Measurements from ENCODE around the gene AK5.

The AK5 gene

DNA sequence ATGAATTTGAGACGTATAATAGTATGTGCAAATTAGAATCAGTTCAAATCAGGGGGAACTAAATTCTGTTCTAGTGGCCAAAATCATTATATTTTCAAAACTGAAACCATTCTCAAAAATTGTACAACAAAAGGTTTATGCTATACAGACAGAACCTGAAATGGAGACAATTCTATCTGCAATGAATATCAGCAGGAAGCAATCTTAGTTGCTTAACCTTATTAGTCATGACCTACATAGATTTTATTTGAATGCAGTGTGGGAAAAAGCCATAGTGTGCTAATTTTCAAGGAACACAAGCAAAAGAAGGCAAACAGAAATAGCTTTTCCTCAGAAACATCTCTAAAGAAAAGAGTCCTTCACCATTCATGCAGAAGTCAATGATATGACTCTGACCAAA, 6.5 kb downstream of the AK5 start:
- TF ChIP-seq, protein P1, sequence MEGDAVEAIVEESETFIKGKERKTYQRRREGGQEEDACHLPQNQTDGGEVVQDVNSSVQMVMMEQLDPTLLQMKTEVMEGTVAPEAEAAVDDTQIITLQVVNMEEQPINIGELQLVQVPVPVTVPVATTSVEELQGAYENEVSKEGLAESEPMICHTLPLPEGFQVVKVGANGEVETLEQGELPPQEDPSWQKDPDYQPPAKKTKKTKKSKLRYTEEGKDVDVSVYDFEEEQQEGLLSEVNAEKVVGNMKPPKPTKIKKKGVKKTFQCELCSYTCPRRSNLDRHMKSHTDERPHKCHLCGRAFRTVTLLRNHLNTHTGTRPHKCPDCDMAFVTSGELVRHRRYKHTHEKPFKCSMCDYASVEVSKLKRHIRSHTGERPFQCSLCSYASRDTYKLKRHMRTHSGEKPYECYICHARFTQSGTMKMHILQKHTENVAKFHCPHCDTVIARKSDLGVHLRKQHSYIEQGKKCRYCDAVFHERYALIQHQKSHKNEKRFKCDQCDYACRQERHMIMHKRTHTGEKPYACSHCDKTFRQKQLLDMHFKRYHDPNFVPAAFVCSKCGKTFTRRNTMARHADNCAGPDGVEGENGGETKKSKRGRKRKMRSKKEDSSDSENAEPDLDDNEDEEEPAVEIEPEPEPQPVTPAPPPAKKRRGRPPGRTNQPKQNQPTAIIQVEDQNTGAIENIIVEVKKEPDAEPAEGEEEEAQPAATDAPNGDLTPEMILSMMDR (IDR thresholded peaks at IDR 0.05; ENCODE audit: low read depth, low read length), result no peak
- H3K27me3 ChIP-seq (ENCODE audit: insufficient read depth, low read depth, severe bottlenecking), result no peaks in the 10 kb centered on the region
- no peaks in the 10 kb centered on the region for H3K36me3 ChIP-seq
- no peak for DNase-seq
- H3K9me3 ChIP-seq (ENCODE audit: severe bottlenecking), result no peaks in the 10 kb centered on the region
- no peak overlapping the region for H3K27ac ChIP-seq
- no peak overlapping the region for H3K4me3 ChIP-seq (ENCODE audit: low read depth, low read length)

- no peak overlapping the region for H3K27ac ChIP-seq
- DNase-seq, result no peak
- no peaks in the 10 kb centered on the region for H3K27me3 ChIP-seq (ENCODE audit: insufficient read depth, low read depth, severe bottlenecking)
- H3K4me3 ChIP-seq (ENCODE audit: low read depth, low read length), result no peak overlapping the region
- TF ChIP-seq, protein P1 (IDR thresholded peaks at IDR 0.05; ENCODE audit: low read depth, low read length), result no peak
- H3K36me3 ChIP-seq, result no peaks in the 10 kb centered on the region
- no peaks in the 10 kb centered on the region for H3K9me3 ChIP-seq (ENCODE audit: severe bottlenecking)
These were observed 8.8 kb downstream of the AK5 start for GRCh38 chr1:77290576-77290975.

DNA sequence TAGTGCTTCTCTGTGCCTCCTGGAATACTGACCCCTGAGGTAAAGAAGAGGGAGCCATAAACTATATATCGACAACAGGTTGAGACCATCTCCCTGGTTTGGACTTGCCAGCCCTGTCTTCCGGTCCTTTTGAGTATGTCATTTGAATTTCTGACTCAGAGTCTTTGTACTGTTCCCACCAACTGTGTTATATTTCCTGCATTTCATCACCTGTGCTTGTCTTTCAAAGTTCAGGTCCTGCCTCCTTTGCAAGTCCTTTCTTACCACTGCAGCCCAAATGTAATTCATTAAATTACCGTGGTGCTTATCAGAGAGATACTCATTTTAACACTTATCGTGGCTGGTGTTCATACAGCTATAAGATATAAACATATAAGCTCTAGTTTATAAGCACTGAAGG, 10.7 kb downstream of the AK5 start:
- Histone ChIP-seq H3K9me3 (ENCODE audit: severe bottlenecking) (no peaks in the 10 kb centered on the region), H3K27ac (no peak overlapping the region), H3K4me3 (ENCODE audit: low read depth, low read length) (no peak overlapping the region), H3K27me3 (ENCODE audit: insufficient read depth, low read depth, severe bottlenecking) (no peaks in the 10 kb centered on the region), H3K36me3 (no peaks in the 10 kb centered on the region)
- TF ChIP-seq, protein P1 (IDR thresholded peaks at IDR 0.05; ENCODE audit: low read depth, low read length), result no peak
- DNase-seq, result no peak

- no peak for DNase-seq
- Histone ChIP-seq H3K27me3 (ENCODE audit: insufficient read depth, low read depth, severe bottlenecking) (no peaks in the 10 kb centered on the region), H3K27ac (no peak overlapping the region), H3K9me3 (ENCODE audit: severe bottlenecking) (no peaks in the 10 kb centered on the region), H3K36me3 (no peaks in the 10 kb centered on the region), H3K4me3 (ENCODE audit: low read depth, low read length) (no peak overlapping the region)
- TF ChIP-seq, protein P1 (IDR thresholded peaks at IDR 0.05; ENCODE audit: low read depth, low read length), result no peak
These were observed 18.7 kb downstream of the AK5 start for GRCh38 chr1:77300566-77300965.

- Histone ChIP-seq H3K4me3 (ENCODE audit: low read depth, low read length) (no peak overlapping the region), H3K9me3 (ENCODE audit: severe bottlenecking) (no peaks in the 10 kb centered on the region), H3K27me3 (ENCODE audit: insufficient read depth, low read depth, severe bottlenecking) (no peaks in the 10 kb centered on the region), H3K36me3 (no peaks in the 10 kb centered on the region), H3K27ac (no peak overlapping the region)
- TF ChIP-seq, protein P1 (IDR thresholded peaks at IDR 0.05; ENCODE audit: low read depth, low read length), result no peak
- DNase-seq, result no peak
These were observed 21.6 kb downstream of the AK5 start for GRCh38 chr1:77303387-77303786.

- DNase-seq, result no peak
- H3K36me3 ChIP-seq, result no peaks in the 10 kb centered on the region
- H3K27me3 ChIP-seq (ENCODE audit: insufficient read depth, low read depth, severe bottlenecking), result no peaks in the 10 kb centered on the region
- TF ChIP-seq, protein P1 (IDR thresholded peaks at IDR 0.05; ENCODE audit: low read depth, low read length), result no peak
- H3K9me3 ChIP-seq (ENCODE audit: severe bottlenecking), result no peaks in the 10 kb centered on the region
- no peak overlapping the region for H3K4me3 ChIP-seq (ENCODE audit: low read depth, low read length)
- H3K27ac ChIP-seq, result no peak overlapping the region
These were observed 27.2 kb downstream of the AK5 start for GRCh38 chr1:77308889-77309621.
